Panc1 (cell line): ENCODE measurements around the gene WDFY2. TPM values are rescaled to one million over a fixed set of nuclear protein-coding genes. Genes with fewer than 3 reads are reported as not detected.
A peak's percentile ranks its signal among the peaks of the same experiment; 100 is the strongest.

ENCODE experiments used
- ATAC-seq: fragments of 200-7000 bp; cut with Tn5 transposase; 2 replicates; pipeline ENCODE4 v1.9.1; 2020; ENCODE audit warnings: mild to moderate bottlenecking, moderate library complexity
- BruUV-seq: library from RNA; stranded (reverse); fragments of 400-500 nt; replicated peaks from 2 replicates; lab custom pipeline; 2021; lab: Mats Ljungman, UMichigan
- CTCF ChIA-PET: fragments of 300-600 bp; sonication (Branson Sonifier 250); formaldehyde crosslinking; loops from one replicate; lab custom pipeline; 2022; ENCODE audit warnings: antibody characterized with exemption; lab: Charles Lee
- POLR2A ChIA-PET: fragments of 300-600 bp; sonication (Branson Sonifier 250); formaldehyde crosslinking; loops from one replicate; lab custom pipeline; 2022; ENCODE audit warnings: antibody characterized with exemption; lab: Charles Lee
- DNase-seq: peaks from one replicate; pipeline ENCODE4 v3.0.0-alpha.2; 2010; ENCODE audit warnings: low read depth, low spot score
- H3K27ac ChIP-seq: 2 replicates; pipeline ENCODE4 v1.5.1; 2011; ENCODE audit warnings: mild to moderate bottlenecking, low read length, inconsistent platforms
- H3K27me3 ChIP-seq: fragments of 200-500 bp; sonication (Bioruptor generic); 2 replicates; pipeline ENCODE4 v1.6.0; 2014; ENCODE audit warnings: low read length, inconsistent platforms; ENCODE audit not compliant: control insufficient read depth, insufficient read depth
- H3K36me3 ChIP-seq: fragments of 200-500 bp; sonication (Bioruptor generic); 2 replicates; pipeline ENCODE4 v1.5.1; 2014; ENCODE audit warnings: inconsistent platforms, mild to moderate bottlenecking, low read length, moderate library complexity; ENCODE audit not compliant: control insufficient read depth, insufficient read depth
- H3K4me1 ChIP-seq: 2 replicates; pipeline ENCODE4 v1.5.1; 2011; ENCODE audit warnings: inconsistent platforms, mild to moderate bottlenecking, low read length, moderate library complexity; ENCODE audit not compliant: control insufficient read depth, insufficient read depth
- H3K4me3 ChIP-seq, 2 experiments: 2 replicates each; pipeline ENCODE4 v1.5.1; 2011 to 2012; ENCODE audit warnings: low read depth in 2 of 2, low read length in 2 of 2, mild to moderate bottlenecking in 2 of 2, inconsistent platforms in 1 of 2, moderate library complexity in 1 of 2
- H3K9me3 ChIP-seq: fragments of 200-500 bp; sonication (Bioruptor generic); 2 replicates; pipeline ENCODE4 v1.5.1; 2014; ENCODE audit warnings: low read depth, mild to moderate bottlenecking, inconsistent platforms, low read length, moderate library complexity; ENCODE audit not compliant: control insufficient read depth, insufficient read depth
- CTCF ChIP-seq: fragments of 450-650 bp; IDR thresholded peaks from 2 replicates; pipeline ENCODE4 v1.5.1; 2017; ENCODE audit warnings: mild to moderate bottlenecking
- POLR2AphosphoS5 ChIP-seq: IDR thresholded peaks from 2 replicates; pipeline ENCODE4 v1.6.1; 2012; ENCODE audit warnings: mild to moderate bottlenecking, low read depth, low read length, moderate library complexity
- REST ChIP-seq, 2 experiments: IDR thresholded peaks; 2 replicates each; pipeline ENCODE4 v1.6.1; 2011 to 2012; ENCODE audit warnings: low read depth in 2 of 2, control low read depth in 1 of 2, low read length in 1 of 2, mild to moderate bottlenecking in 1 of 2, moderate library complexity in 1 of 2; ENCODE audit not compliant: insufficient read depth in 1 of 2
- SIN3A ChIP-seq: IDR thresholded peaks from 2 replicates; pipeline ENCODE4 v1.6.1; 2012; ENCODE audit warnings: low read depth, mild to moderate bottlenecking, low read length, moderate library complexity, borderline replicate concordance; ENCODE audit not compliant: insufficient read depth
- TCF7L2 ChIP-seq: IDR thresholded peaks from 2 replicates; pipeline ENCODE4 v1.6.1; 2011; ENCODE audit warnings: mild to moderate bottlenecking, low read depth, low read length, inconsistent platforms
- in situ Hi-C: cut with HindIII; loops from 2 replicates; pipeline ENCODE4 v1.10.0; 2016; ENCODE audit warnings: low sequenced_read_pairs, low pct_unique_long_range_greater_than_20kb
- intact Hi-C: fragments of 100-400 bp; cut with micrococcal nuclease; formaldehyde crosslinking; loops from one replicate; pipeline ENCODE4 v1.10.0; 2022; ENCODE audit not compliant: unreplicated experiment
- total RNA-seq: library from RNA; stranded (reverse); gene quantifications from one replicate; pipeline ENCODE4 v1.2.1, GENCODE V29; 2021; ENCODE audit not compliant: unreplicated experiment

Gene WDFY2
- total RNA-seq, 1 experiment from 2014 or later: 7.8 TPM

GRCh38 chr13:51687947-51688714 lies 103.9 kb downstream of the WDFY2 start:
- Histone ChIP-seq H3K4me3 (no peak overlapping the region), H3K27ac (no peak overlapping the region), H3K9me3 (no peaks in the 10 kb centered on the region), H3K27me3 (no peaks in the 10 kb centered on the region), H3K4me1 (peaks cover 16% of the 10 kb centered on the region), H3K36me3 (no peaks in the 10 kb centered on the region)
- POLR2A ChIA-PET: no interaction called here
- CTCF ChIA-PET: no interaction called here
- DNase-seq (no peak), ATAC-seq (no peak)
- intact Hi-C loops (no loop called here), in situ Hi-C loops (no loop called here)
- no peak for TF ChIP-seq REST (IDR thresholded peaks at IDR 0.05; ENCODE audit: insufficient read depth in 1 of 2, low read depth in 2 of 2, low read length in 1 of 2)
- TF ChIP-seq CTCF: no peak
- TF ChIP-seq TCF7L2: no peak
- no peak for TF ChIP-seq POLR2AphosphoS5
- no TSS peak for BruUV-seq

GRCh38 chr13:51688937-51689662 lies 104.8 kb downstream of the WDFY2 start:
- in situ Hi-C loops: no loop called here

More at GRCh38 chr13:51688937-51689662, 104.8 kb downstream of the WDFY2 start:
- H3K27me3 ChIP-seq: no peaks in the 10 kb centered on the region
- intact Hi-C loops: no loop called here
- CTCF ChIA-PET: no interaction called here
- BruUV-seq: no TSS peak
- ATAC-seq (no peak), DNase-seq (no peak)
- H3K27ac ChIP-seq: peak overlapping the region; percentile 39; the same call in 1 of the 2 replicates
- H3K4me3 ChIP-seq: no peak overlapping the region
- peaks cover 14% of the 10 kb centered on the region for H3K4me1 ChIP-seq
- no peaks in the 10 kb centered on the region for H3K36me3 ChIP-seq
- POLR2A ChIA-PET: no interaction called here
- no peaks in the 10 kb centered on the region for H3K9me3 ChIP-seq
- TF ChIP-seq POLR2AphosphoS5 (no peak), TCF7L2 (no peak), CTCF (no peak), REST (IDR thresholded peaks at IDR 0.05; ENCODE audit: insufficient read depth in 1 of 2, low read depth in 2 of 2, low read length in 1 of 2) (no peak), SIN3A (no peak)
